GM19397 (cell line): Measurements from ENCODE around the gene SLC16A8.

Experiments used
- ATAC-seq: cut with Tn5 transposase; IDR thresholded peaks from one replicate; pipeline ENCODE4 v1.9.1; 2021; ENCODE audit warnings: mild to moderate bottlenecking, moderate library complexity; ENCODE audit not compliant: unreplicated experiment

Gene SLC16A8

DNA sequence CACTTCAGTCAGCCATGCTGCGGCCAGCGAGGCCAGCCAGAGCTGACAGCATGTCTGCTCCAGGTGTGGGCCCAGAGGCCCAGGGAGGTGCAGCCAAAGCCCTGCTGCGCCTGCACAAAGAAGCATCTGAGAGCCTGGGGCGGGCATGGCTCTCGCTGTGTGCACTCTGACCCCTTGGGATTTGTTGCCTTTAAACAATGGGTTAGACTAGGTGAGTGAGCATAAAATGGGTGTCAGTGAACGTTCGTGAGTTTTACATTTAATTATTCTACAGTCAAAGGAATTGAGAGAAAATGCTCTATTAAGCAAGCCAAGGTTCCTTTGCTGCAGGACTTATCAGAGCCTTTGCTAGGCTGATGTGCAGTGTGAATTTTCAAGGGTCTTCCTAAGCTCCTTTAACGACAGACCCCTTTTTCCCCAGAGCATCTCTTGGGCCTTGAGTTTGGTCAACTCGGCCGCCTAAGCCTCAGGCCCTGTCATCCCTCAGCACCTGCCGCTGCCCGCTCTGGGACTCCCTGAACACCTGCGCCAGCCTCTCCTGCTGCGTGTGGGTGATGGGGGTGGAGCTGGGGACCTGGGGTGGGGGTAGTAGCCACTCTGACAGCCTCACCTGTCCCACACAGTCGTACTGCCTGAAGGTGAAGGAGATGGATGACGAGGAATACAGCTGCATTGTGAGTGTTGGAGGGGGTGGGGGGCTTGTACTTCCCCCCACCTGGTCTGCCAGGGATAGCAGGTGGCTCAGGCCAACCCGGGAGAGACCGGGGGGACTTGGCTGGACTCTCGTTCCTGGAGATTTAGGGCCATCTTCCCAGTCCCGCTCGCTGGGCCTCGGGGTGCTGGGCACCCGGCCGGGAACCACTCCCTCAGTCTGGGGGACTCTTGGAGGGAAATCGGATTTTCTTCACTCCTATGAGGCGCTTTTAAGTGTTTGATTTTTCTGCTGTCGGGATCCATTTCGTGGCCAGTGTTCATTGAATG lies 10.5 kb downstream of the SLC16A8 start:
- no peak for ATAC-seq

DNA sequence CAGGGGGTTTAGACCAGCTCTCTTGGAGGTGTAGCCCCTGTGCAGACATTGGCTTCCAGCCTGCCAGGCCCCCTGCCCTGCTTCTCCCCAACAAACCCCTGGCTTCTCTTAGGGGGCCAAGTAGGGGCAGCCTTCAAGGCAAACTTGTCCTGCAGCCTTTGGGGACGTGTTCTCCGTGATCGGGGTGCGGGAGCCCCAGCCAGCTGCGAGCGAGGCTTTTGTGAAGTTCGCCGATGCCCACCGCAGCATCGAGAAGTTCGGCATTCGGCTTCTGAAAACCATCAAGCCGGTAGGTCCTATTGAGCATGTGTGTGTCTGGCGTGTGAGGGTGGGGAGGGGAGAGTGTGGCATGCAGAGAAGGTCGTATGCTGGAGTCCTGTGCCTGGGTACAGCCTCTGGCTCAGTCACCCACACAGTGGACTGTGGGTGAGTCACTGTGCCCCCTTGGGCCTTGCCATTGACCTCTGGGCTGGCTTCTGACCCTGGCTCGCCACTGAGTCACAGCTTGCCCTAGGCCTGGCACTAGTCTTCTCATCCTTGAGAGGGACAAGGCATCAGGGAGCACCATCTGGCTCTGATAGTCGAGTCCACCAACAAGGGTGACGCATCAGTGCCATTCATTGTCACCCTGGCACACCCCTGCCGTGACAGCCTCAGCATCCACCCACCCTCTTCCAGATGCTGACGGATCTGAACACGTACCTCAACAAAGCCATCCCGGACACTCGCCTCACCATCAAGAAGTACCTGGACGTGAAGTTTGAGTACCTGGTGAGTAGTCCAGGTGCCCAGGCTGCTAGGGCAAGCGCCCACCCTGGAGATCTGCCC lies 11.4 kb downstream of the SLC16A8 start:
- ATAC-seq = no peak

DNA sequence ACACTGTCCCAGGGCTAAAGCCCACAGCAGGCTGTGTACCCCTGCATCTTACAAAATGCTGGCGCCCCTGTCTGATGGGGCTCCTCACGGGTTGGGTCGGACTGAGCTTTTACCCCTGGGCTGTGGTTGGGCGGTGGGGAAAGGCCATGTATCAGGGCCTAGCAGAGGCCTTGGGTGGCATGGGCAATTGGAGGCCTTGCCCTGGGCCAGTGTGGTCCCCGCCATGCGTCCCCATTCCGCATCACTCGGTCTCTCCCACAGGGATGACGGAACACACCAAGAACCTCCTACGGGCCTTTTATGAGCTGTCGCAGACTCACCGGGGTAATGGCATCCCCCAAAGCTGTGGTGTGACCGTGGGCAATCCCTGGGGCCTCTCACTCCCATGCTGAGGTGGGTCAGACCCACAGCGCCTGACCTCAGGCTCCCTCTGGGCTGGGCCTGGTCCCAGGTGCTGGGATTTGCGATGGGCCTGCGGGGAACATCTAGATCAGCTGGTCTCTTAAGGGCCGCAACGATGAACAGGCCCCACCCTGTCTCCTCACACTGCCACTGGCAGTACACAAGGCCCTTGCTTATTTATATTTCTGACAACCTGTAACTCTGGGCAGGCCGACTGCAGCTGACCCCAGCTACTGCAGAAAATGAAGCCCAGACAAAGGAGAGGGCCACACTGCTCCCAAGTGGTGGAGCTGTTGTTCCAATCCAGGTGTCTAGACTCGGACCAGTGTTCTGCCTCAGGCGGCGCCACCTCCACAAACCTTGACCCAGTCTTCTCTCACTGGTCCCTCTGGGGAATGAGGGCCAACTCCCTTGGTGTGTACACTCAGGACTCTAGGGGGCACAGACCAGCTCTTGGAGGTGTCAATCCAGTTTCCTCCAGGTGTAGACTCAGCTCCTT lies 12.3 kb downstream of the SLC16A8 start:
- no peak for ATAC-seq

DNA sequence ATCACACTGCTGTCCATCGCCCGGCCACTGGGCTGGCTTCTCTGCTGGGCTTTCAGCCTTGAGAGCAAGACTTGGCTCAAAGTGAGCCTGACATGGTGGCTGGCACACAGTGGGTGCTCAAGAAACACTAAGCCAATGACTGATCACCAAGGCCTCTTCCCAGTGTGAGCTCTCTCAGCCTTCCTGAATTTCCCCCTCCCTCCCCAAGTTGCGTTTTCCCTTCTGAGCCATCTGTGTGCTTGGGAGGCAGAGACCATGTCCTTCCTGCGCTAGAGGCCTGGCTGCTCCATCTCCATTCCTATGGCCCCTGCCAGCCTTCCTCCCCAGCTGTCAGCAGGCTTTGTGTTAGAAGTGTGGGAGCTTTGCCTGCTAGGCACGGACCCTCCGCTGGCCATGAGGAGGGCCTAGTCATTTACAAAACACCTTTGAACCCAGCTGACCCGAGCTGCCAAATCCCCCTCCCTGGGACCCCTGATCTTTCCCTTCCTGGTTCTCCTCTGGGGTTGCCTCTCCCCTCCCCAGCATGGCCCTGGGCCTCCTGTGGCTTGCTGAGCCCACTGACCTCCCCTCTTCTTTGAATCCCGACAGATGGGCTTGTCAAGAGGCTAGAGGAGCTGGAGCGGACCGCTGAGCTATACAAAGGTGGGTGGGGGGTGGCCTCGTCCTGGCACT lies 13.6 kb downstream of the SLC16A8 start:
- no peak for ATAC-seq

DNA sequence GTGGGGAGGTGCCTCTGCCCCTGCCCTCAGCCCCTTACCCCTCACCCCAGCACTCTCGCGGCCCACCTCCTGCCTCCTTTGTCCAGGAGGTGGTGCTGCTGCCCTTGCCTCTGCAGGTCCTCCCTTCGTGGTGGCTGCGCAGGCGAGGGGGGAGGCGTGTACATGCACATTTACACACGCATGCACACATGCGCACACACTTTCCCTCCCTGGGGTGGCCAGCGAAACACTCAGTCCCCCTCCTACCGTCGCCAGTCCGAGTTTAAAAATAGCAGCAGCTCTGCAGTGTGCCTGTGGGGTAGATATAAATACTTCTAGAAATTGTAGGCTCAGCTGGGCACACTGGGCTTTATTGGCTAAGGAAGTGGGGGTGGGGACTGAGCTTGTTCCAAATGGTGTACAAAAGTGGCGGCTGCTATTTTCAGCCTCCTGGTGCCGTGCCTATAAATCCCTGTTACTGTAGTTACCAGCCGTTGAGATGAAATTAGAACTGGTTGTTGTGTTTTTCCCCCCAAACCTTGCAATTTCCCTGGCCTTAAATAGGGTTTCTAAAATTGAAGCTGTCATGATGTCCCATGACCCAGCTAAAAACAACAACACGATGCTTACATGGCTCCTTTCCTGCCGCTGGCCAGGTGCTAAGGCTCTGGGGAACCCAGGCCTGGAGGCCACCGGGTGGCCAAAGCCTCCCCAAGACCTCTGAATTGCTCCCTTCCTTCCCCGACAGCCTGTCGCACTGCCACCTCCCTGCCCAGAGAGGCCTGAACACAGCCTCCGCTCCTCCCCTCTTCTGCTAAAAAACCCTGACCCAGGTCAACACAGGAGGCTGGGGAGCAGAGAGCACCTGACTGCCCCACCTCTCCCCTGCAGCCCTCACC lies 14.4 kb downstream of the SLC16A8 start:
- no peak for ATAC-seq

DNA sequence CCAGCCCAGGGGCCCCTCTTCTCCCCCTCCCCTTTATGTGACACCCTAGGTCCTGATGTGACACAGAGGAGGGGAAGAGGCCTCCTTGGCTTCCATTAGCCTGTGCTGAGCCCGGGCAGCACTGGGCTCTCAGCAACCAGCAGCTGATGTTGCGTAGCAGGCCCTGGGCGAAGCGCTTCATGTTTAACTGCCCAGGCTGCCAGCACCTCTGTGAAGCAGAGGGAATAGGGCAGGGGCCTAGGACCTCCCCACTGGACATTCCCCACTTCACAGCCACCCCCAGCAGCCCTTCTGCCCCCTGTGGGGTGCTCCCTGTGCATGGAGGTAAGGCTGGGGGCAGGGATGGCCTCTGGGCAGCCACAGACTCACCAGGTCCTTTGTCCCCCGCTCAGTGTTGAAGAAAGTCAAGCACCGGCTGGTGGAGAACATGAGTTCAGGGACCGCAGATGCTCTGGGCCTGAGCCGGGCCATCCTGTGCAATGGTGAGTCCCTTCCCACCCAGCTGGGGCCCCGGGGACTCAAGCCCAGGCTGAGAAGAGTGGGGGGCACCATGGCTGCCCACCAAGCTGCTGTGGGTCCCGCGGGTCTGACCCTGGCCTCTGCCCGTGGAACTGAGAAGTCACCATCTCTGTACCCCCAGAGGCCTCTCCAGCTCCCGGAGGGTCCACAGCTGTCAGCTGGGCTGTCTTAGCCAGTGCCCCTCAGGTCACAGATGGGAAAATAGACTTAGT lies 15.2 kb downstream of the SLC16A8 start:
- no peak for ATAC-seq

DNA sequence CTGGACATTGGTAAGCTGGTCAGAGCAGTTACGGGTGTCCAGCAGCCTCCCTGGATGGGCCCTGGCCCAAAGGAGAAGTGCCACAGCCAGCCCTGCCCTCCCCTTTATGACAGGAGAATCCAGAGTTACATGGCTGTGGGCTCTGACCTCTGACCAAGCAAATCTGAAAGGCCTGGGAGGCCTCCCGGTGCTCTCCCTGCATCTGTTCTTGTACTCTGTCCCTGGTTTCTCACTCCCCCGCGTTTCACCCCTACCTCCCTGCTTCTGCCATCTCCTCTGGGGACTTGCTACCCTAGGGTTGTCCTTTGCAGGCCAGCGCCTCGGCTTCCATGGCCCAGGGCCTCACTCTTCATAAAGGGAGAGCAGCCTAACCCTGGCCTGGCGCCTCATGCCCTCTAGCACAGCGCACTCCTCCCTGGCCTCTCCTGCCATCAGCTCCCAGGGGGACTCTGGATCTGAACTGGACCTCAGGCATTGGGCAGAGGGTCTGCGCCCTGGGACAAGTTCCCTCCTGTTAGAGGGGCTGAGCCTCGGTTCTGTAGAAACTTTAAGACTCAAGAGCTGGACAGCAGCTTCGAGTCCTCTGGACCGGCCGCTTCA lies 16.1 kb downstream of the SLC16A8 start:
- no peak for ATAC-seq

DNA sequence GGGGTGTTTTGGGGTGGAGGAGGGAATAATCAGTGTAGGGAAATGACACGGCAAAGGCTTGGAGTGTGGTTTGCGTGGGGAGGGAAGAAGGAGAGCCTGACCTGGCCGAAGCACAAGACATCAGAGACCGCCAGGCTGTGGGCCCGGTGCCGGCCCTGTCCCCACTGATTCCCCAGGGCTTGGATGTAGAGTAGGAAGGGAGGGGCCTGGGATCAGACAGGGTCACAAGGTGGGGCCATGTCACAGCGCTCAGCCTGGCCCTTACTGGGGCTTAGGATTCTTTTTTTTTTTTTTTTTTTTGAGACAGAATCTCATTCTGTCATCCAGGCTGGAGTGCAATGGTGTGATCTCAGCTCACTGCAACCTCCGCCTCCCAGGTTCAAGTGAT lies 17.0 kb downstream of the SLC16A8 start:
- no peak for ATAC-seq

DNA sequence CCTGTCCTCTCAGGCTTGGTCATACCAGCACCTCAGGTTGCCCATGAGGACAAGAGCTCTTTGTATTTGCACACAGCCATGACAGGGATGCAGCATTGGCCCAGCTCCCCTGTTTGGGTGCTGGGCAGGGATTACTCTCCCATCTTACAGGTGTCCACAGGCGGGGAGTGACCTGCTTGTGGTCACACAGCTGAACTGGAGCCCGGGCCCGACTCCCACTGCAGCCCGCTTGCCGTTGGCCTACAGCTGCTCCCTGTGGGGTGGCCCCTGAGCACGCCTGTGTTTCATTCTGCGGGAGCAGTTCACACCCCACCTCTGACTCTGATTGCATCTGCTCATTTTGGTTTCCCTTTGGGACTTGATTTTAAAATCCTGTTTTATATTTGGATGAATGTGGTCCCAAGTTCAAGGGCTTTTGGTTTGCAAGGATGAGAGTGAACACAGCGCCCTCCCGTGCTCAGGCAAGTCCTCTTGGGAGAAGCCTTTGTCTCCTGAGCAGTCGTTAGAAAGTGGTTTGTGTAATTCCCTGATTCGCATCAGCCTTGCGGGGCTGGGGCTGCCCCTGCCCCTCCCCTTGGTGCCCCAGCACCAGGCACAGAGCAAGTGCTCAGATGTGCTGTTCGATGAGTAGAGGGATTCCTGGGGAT lies 17.5 kb downstream of the SLC16A8 start:
- ATAC-seq = no peak

DNA sequence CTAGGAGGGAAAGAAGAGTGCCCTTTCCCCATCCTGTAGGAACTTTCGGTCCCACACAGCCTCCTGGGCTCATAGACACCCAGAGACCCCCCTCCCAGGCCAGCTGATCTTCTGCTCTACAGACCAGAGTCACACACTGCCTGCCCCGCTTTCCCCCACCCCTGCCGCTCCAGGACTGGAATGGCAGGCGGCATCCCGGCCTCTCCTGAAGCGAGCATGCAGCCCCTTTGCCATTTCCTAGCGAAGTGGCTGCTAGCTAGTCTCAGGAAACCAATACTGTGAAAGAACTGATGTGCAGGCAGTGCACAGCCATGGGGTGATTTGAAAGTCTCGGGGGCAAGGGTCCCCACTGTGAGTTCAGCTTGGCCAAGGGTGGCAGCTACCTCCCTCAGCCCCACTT lies 18.4 kb downstream of the SLC16A8 start:
- ATAC-seq = no peak

DNA sequence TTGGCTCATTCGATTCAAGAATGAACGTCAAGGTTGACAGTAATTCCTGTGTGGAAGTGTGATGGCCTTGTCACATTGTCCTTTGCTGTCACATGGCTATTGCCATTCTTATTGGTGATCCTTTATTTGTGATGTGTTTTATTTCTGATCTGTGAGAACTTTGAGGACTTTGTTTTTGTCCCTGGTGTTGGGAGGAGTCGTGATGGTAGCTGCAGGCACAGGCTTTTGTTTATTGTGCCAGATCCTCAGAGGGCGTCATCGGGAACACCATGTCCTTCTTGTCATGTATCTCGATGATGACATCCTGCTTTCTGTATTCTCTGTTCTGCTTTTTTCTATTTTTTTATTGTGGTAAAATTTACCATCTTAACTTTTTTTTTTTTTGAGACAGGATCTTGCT lies 21.2 kb downstream of the SLC16A8 start:
- ATAC-seq = no peak

DNA sequence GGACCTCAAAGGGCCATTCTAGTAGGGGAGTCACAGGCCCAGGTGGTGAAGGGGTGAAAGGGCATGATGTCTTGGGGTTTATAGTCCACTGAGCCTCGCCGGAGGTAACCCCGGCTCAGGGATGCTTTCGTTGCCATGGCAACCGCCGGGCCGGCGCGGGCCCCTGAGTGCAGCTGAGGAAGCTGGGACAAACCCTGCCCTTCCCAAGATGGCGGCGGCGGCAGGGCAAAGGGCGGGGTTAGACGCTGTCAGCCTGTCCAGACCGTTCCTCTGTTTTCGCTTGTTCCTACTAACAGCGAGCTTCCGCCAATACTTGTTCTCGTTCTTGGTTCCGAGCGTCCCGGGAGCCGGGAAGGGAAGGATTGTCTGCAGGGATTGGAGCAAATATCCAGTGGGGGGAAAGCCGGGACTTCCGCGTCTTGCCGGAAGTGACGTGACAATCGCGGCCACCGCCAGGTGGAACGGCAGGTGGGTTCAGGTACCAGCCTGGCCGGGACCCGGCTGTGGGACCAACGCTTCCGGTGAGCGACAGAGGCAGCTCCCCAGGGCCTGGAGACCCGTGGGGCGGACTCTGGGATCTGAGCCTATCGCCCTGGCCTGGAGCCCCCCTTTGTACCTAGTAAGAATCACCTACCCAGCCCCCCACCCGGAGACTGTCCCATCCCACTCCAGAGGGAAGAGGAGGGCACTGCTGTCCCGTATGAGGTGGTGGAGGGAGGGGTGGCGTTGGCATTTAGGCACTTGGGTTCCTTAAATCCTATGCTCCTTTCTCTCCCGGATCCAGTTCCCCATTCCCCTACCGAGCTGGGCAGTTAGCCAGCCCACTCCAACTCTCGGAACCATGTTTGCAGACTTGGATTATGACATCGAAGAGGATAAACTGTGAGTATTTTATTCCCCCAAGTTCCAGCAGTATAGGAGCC lies 26.8 kb downstream of the SLC16A8 start, which contains the start of gene PICK1:
Gene PICK1, plus strand, starts transcription at position 436 of the 923 bp plus-strand sequence. Its CDS starts 406 bp downstream, at position 842.
- ATAC-seq = no peak

DNA sequence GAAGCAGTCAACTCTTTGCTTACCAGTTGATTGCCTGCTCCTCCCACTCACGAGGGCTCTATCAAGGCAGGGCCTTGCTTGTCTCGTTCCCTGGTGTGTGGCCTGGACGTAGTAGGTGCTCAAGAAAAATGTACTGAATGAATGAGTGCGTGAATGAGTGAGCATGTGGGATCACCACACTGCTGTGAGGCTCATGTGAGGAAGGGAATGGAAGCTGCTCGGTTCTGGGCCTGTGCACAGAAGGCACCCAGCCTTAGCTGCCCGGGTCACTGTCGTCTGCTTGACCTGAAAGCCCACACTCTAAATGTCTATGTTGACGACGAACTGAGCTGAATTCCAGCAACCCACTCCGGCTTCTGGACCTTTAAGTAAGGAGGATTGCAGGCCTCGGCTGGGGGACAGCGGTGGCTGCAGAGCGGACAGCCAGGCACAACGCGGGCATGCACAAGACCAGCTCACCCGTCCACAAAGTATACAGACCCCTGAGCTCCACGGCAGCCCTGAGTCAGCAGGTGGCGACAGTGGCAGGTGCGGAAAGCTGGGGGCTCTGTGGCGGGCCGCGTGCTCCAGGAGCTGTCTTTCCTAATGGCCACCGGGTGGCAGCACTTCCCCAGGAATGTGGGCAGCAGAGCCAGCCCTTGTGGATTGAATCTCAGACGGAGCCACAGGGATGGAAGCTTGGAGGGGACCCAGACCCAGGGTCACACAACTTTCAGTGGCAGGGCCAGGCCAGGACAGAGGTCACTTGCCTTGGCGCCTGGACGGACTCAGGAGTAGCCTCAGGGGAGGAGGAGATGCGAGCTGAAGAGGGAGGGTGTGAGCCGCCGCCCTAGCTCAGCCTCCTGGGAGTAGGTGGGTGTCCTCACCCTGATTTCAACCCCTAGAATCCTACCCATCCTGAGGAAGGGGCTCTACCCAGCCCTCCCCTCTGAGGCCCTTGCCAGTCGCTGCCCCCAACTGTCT lies 31.8 kb downstream of the SLC16A8 start:
- peak; percentile 52 for ATAC-seq

DNA sequence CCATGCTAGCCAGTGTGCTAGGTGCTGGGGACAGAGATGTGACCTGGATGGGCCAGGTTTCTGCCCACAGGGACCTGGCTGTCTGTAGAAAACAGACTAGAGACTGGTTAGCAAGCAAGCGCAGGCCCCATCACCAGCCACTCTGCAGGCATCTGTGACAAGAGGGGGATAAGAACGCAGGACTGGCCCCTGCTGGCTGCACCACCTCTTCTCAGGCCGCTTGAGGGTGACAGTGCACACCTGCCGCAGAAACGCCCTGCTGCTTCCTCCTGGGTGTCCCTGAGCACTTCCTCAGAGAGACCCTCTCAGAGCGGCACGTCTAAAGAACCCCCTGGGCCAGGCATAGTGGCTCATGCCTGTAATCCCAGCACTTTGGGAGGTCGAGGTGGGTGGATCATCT lies 32.7 kb downstream of the SLC16A8 start:
- ATAC-seq = no peak

DNA sequence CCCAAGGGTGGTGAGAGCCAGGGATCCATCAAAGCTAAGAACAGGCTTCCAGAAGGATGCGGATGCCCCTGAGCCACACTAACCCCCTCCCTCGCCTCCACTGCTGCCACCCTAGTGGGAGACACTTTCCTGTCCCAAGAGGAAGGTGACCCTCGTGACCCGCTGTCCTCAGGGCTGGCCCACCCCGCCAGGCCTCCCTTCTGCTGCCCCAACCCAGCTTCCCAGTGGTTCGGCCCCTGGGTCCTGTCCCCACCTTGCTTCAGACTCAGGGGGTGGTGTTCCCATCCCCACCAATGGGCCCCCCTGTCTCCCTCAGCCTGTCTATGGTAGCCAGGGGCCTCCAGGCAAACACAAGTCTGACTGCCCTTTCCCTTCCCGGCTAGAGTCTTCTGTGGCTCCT lies 33.3 kb downstream of the SLC16A8 start:
- no peak for ATAC-seq
